GM21529 (cell line): ENCODE measurements around the gene CDKL5.

Experiments used
- ATAC-seq: cut with Tn5 transposase; IDR thresholded peaks from one replicate; pipeline ENCODE4 v1.9.1; 2021; ENCODE audit not compliant: unreplicated experiment

CDKL5 gene

DNA sequence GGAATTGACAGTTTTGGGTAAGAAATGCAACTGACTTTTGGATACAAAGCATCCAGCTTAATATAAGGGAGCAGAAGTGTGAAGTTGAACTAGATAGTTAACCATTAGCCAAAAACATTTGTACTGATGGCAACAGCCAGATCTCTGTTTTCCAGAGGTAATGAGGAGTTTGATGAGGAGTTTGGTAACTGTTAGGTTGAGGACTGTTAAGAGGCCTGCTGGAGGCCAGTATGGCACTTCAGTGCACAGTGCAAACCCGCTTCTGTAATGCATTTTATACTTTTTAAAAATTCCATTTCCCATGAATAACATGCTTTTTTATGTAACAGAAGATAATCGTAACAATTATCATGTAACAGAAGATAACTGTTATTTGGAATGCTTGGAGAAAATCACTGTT is 30.0 kb downstream of the CDKL5 start:
- no peak for ATAC-seq

DNA sequence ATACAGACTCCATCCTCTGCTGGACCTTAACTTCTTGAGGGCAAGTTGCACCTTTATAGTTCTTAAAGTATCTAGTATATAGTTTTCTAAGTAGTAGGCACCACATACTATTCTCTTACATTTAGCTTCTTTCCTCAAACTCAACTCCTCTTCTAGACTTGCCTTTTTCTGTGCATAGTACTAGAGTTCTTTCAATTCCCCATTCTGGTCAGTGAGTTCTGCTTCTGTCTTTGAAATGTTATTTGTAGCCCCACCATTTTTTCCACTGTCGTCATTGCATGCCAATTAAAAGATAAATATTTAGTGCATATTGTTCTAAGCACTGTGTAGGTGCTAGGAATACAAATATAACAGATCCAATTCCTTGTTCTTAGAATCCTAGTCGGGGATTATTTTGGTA is 31.6 kb downstream of the CDKL5 start:
- no peak for ATAC-seq

DNA sequence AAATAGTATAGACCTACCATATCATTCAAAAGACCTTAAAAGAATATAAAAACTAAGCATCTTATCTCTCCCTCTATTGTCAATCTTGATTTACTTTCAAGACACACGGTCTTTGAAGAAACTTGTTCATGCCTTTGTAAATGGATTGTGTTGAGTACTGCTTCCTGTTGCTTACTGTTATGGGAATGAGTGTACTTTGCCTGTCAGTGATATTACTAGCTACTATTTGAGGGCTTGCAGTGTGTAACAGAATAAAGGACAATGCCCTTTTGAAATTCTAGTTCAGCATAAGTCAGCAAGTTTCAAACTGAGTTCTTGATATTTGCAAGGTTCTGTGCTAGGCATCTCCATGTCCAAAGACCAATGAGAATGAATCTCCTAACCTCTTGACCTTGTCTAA is 36.0 kb downstream of the CDKL5 start:
- ATAC-seq: no peak

DNA sequence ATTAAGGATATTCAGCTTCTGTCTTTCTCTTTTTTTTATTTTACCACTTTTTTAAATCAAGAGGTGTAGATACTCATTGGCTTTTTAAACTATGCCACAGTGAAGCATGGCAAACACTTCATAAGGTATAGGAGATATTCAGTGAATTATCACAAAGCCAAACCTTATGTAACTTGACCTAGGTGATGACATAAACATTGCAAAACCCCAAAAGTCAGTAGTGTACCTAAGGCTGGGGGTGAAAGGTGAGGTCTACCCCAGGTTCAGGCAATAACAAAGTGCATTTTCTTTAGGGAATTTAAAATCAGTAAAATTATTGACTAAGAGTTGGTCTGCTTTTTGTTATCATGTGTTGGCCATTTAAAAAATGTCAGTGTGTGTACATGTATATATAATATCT is 39.1 kb downstream of the CDKL5 start:
- no peak for ATAC-seq

DNA sequence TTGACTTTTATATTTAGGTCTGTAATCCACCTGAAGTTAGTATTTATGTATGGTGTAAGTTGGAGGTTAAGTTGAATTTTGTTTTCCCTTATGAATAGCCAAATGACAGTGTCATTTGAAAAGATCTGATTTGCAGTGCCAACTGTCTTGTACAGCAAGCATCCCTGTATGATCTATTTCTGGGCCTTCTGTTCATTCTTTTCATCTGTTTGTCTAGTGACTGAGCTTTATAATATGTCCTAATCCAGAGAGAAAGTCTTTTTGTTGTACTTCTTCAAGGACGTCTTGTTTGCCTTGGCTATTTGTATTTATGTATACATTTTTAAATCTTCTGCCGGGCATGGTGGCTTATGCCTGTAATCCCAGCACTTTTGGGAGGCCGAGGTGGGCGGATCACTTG is 39.6 kb downstream of the CDKL5 start:
- ATAC-seq: no peak

DNA sequence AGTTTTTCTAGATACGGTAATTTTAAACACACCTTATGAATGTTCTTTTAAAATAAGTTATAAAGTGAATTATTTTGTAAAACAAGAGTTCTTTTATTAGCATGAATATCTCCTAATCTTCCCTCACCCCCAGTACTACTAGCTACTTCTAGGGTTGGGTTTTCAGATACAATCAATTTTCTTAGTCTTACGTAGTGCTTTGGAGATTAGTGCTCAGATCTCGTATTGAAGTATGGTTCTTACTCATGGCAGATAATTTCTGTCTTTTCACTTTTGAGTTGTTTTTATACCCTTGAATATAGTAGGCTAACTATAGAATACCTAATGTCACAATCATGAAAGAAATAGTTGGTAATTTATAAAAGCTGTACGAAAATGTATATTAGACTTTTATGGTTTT is 43.2 kb downstream of the CDKL5 start:
- no peak for ATAC-seq

DNA sequence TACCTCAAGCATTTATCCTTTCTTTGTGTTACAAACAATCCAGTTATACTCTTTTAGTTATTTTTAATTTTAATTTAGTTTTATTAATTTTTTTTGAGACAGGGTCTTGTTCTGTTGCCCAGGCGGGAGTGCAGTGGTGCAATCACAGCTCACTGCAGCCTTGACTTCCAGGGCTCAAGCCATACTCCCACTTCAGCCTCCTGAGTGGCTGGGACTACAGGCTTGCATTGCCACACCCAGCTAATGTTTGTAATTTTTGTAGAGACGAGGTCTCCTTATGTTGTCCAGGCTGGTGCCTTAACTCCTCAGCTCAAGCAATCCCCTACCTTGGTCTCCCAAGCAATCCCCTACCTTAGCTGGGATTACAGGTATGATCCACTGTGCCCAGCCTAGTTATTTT is 45.9 kb downstream of the CDKL5 start:
- no peak for ATAC-seq

DNA sequence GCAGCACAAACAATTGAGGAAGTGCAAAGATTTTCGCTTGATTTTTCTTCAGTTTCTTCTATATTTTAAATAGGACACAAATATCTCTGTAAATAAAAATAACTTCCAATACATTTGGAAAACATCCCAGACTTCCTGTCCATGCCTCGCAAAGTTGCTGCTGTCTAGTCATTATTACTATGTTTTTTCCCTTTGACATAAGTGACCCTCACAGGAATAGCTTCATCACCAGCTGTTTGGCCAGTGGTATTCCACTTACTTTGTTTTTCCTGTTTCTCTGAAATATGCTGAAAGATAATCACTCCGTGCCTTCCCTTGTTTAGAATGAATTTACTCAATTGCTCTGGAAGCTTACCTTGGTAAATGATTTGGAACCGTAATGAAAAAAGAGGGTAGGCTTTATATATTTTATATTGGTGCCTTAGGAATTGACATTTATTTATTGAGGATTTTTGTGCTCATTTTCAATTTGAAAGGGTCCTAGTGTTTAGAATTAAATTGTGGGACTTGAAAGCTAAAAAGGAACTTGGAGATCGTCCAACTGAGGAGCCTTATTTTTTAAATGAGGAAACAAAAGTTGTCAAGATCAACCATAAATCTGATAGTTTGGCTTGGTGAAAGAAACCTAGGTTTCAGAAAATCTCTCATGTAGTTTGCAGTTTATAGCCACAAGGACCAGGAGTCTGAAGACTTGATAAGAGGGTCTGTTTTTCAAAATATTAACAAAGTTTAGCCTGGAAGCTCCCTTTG is 65.6 kb downstream of the CDKL5 start:
- ATAC-seq: no peak

DNA sequence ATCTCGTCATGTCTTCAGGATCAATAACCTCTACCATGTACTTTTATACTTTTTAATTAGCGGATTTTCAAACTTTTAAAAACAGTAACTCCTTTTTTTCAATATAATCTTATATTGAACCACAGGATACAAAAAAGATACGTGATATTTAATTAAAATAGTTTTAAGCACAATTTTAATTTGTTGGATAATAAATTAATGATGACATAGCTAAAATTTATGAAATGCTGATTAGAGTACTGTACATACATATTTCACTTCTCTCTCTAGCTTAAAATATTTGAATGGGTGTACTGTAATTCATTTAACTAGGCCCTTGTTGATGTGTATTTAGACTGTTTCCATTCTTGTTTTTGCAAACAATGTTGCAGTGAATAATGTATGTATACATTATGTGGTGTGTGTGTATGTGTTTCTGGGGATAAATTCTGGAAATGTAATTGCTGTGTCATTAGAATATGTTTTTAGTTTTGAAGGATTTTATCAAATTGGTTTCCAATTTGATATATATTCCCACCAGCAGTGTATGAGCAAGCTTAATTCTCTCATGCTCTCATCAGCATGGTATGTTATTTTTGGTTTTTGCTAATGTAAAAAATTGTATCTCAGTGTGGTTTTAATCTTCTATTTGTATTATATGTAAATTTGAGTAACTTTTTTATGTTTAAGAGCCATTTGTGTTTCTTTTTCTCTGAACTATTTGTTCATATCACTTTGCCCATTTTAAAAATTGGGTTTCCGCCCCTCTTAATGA is 66.4 kb downstream of the CDKL5 start:
- ATAC-seq: no peak

DNA sequence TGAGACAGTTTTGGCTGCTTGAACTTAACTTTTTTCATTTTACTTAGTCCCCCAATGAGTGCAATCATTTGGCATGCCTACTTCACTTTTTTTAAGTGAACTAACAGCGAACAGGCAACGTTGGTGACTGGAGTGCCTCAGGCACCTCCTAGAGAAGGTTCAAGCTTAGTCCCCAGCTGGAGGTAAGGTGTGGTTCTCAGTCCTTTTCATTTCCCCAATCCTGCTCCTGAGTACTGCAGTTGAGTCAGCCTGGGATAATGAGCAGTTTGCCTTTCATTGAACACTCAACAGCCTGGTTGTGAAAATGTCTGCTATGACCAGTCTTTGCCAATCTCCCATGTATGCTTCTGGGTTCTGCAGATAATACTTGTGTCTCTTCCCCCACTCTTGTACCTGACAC is 109.5 kb downstream of the CDKL5 start:
- ATAC-seq: no peak

DNA sequence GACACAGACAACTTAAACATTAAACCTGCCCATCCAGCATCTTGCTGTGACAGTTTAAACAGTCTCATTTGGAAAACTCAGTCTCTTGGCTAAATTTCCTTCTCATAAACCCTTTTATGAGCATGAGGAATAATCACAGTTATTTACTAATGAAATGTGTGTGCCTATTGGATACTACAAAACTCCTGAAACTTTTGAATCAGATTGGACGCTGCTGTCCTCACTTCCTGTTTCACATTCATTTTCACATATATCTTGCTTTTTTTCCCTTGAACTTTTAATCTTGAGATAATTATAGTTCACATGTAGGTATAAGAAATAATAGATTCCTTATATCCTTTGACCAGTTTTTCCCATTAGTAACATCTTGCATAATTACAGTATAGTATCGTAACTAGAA is 111.7 kb downstream of the CDKL5 start:
- no peak for ATAC-seq

DNA sequence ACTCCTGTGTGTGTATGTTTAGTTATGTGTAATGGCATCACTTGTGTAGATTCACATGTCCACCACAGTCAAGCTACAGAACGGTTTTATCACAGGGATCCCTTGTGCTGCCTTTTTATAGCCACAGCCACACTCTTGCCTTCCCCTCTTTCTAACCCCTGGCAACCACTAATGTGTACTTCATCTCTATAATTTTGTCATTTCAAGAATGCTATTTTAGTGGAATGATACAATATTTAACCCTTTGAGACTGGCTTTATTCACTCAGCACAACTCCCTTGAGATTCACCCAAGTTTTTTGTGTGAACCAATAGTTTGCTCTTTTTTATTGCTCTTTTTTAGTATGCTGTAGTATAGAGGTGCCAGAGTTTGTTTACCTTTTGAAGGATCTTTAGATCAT is 112.1 kb downstream of the CDKL5 start:
- no peak for ATAC-seq

DNA sequence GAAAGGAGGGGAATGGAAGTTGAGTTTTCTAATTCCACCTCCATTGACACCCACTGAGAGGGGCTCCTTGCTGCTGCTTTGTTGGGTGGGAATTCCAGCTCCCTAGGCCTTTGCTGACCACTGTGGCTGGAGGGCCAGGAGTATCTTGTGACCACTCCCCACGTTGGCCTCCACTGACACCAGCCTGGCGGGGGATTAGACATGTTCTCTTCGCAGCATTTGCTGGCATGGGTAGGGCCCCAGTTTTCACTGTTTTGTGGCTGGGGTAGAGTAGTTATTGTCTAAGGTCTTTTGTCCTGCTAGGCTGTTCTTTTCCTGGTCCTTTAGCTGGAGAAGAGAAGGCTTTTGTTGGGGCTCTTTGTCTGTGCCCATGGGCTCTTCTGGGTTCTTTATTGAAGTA is 116.7 kb downstream of the CDKL5 start:
- no peak for ATAC-seq

DNA sequence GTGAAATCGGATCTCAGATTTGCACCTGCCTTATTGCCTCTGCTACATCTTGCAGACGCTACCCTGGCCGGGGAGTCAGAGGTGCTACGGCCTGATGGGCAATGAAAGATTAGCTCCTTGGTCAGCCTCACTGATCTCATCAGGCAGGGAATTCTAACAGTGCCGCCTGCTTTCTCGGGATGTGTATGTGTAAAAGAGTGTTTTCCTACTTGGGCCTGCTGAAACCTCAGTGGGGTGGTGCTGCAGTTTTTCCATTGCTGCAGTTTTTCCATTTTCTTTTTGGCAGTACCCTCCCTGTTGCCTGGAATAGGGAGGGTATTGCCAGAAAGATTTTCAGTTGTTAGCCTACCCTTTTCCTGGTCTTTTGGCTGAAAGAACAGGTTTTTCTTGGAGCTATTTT is 117.5 kb downstream of the CDKL5 start:
- ATAC-seq: no peak

DNA sequence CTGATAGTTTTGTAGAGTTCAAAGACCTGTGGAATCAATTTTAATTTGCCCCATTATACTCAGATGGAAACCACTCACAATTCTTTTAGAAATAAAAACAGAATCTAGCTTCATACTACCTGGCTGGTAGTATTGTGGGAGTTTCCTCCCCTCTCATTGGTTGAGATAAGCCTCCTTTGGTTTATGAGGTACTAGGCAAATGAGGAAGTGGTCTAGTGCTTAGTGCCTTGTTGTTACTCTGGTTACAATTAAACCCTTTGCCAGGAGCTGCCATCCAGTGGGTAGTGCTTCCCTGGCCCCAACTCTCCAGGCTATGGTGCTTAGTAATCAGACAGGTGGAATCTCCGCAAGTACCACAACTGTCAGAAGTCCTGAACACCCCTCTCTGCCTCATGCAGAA is 118.3 kb downstream of the CDKL5 start:
- ATAC-seq: no peak

DNA sequence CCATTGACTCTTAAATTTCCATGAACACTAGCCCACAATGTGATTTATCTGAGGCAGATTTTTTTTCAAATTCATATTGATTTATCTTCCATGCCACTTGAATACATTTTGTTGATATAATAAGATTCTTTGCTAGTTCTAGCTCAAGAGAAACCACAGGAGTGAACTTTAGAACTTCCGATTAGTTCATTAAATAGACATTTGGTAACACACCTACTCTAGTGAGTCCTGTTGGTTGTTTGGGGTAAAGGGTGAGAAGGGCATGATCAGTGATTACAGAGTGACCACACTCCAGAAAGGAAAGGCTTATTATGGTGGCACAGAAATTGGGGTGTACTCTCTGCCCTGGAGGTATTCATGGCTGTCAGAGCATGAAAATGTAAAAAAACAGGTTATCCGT is 120.4 kb downstream of the CDKL5 start:
- ATAC-seq: no peak

DNA sequence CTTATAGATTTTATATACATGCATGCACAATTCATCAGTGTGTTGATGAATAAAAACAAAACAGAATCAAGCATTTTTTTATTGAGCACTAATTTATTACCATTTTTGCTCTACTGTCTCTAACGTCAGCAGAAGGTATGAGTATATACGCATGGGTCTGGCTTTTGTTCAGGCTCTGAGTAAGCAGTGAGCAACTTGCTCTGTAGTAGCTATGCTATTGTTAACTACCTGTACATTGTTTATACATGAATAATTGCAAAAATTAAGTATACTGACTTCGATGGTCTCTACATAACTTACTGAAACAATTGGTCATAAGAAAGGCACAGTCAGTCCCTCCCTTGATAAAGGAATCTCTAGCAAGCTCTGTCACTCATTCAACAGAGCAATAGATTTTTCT is 123.6 kb downstream of the CDKL5 start:
- no peak for ATAC-seq

DNA sequence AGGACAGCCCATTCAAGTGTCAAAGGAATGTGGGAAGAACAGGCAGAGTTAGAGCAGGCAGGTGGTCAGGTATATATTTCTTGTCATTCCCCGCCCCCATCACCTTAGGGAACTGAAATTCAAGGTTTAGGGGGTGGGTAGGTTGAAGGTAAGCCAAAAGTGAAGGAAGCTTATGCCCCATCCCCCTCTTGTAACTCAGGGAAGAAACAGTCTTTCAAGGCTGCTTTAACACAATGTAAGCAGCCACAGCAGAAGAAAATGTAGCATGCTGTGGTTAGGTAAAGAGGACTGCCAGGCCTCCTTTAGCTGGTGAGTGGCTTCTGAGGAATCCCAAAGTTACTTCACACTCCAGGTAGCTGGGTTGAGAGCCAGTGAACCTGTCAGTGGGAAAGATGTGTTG is 124.2 kb downstream of the CDKL5 start:
- no peak for ATAC-seq

DNA sequence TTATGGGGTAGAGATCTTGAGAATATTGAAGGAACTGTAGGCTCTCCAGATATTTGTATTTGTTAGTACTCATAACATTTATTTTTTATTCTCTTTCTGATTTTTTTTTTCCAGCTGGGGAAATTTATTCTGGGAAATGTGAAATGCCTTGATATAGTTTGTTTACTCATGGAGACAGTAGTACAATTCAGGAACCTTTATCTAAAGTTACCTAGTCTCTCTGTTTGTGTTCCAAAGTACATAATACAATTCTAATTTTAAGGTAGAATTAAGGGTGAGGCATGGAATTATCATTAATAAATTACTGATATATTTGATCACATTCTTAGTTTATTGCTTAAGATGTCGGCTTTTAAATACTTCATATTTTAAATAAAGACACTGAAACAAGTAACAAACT is 132.5 kb downstream of the CDKL5 start:
- ATAC-seq: no peak

DNA sequence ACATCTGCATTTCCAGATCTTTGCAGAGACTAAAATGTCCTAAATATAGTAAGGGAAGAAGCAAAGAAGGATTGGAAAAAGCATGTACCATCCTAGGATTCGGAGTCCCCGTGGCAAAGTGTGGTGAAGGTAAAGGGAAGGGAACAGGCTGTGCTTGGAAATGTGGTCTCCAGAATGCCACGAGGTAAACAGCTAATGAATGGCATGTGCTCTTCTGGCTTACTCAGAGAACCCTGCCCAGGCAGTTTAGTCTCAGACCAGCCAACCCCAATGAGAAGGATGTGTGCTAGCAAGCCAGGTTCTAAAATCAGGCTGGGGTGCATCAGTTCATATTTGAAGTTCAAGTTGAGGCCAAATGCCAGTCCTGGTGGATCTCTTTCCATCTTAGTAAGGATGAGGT is 133.4 kb downstream of the CDKL5 start:
- ATAC-seq: no peak

DNA sequence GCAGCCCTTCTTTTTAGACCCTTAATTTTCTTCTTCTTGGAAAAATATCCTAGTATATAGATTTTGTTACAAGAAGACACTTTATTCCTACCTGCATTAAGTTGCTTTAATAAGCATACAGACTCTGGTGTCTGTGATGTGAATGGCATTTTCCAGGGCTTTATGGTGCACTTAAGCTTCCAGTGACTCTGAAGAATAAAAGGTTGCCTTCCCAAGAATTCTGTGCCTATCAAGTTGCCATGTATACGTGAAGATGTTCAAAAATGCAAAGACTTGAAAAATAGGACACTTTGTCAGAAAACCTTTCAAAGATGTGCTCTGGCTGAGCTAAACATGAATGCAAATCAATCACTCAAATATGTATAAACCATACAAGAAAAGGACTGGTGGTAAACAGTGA is 135.6 kb downstream of the CDKL5 start:
- ATAC-seq: no peak

DNA sequence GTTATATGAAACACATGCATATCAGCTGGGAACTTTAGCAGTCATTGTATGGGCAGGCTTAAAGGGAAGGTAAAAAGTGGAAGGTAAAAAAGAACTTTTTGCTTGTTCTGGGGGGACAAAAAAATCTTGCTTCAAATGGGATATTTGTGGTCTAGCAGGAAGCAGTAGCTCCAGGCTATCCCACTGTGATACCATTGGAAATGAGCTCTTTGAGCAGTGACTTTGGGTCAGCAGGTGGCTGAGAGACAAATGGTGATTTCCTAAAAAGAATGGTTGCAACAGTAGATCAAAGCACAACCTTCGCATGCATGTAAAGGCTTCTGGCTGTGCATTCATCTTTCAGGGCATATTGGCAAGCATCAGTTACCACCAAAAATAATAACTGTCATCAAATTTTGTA is 140.3 kb downstream of the CDKL5 start:
- ATAC-seq: no peak

DNA sequence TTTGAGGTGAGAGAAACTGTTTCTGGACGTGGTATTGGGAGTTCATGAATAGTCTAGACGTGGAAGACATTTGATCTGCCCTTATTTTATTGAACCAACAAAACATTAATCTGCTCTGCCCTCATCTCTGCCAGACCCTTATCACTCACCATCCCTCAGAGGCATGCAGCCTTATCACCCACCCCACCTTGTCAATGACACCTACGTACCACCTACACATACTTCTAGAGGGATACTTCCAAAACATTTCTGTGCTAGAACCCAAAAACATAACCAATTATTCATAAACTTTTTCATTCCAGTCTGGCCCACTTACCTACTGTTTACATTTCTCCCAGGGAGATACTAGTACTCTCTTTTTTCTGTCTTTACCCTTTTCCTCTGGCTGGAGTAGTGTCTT is 141.3 kb downstream of the CDKL5 start:
- ATAC-seq: no peak
